ENCODE measurements around the gene CARS1.

CARS1 gene

DNA sequence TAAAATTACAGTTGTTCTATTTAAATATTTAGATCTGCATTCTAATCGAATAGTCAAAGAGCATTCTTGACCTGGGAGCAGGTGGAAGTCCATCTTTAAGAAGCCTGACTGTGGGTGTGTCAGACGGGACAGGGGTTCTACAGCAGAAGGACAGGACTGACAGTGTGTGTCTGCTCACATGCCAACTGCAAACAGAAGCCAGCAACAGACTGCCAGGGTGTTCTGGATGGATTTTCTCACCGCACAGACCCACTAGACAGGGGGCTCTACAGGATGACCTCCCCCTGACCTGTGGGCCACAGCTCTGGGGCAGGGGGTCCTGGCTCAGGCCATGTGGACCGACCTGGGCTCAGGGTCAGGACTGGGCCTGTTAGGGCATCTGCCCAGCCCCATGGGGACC lies 42.3 kb downstream of the CARS1 start:
- Histone ChIP-seq H3K27ac (ENCODE audit: low read depth, low read length) (no peak overlapping the region), H3K9me2 (replicated peaks; ENCODE audit: insufficient read depth, low read length) (no peaks in the 10 kb centered on the region), H3K9me3 (ENCODE audit: insufficient read depth, low read length) (no peaks in the 10 kb centered on the region), H3K4me2 (ENCODE audit: low read depth, low read length, poor library complexity, severe bottlenecking) (no peak overlapping the region), H3K9ac (ENCODE audit: low read length) (no peak overlapping the region), H3K79me2 (ENCODE audit: insufficient read depth, low read length) (no peaks in the 10 kb centered on the region), H3K36me3 (ENCODE audit: low read length) (no peaks in the 10 kb centered on the region; the same call in 1 of the 2 replicates), H3K4me3 (ENCODE audit: insufficient read depth, low read length, poor library complexity, severe bottlenecking) (no peak overlapping the region), H3F3A (ENCODE audit: insufficient read depth) (no peaks in the 10 kb centered on the region), H2AFZ (ENCODE audit: low read depth, low read length, severe bottlenecking) (no peak overlapping the region), H3K27me3 (ENCODE audit: low read length) (no peaks in the 10 kb centered on the region), H4K20me1 (ENCODE audit: low read depth, low read length) (no peaks in the 10 kb centered on the region)
- TF ChIP-seq EZH2phosphoT487 (conservative IDR thresholded peaks at IDR 0.05; ENCODE audit: low read length) = no peak
- TF ChIP-seq, protein P1, sequence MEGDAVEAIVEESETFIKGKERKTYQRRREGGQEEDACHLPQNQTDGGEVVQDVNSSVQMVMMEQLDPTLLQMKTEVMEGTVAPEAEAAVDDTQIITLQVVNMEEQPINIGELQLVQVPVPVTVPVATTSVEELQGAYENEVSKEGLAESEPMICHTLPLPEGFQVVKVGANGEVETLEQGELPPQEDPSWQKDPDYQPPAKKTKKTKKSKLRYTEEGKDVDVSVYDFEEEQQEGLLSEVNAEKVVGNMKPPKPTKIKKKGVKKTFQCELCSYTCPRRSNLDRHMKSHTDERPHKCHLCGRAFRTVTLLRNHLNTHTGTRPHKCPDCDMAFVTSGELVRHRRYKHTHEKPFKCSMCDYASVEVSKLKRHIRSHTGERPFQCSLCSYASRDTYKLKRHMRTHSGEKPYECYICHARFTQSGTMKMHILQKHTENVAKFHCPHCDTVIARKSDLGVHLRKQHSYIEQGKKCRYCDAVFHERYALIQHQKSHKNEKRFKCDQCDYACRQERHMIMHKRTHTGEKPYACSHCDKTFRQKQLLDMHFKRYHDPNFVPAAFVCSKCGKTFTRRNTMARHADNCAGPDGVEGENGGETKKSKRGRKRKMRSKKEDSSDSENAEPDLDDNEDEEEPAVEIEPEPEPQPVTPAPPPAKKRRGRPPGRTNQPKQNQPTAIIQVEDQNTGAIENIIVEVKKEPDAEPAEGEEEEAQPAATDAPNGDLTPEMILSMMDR (IDR thresholded peaks at IDR 0.05; ENCODE audit: insufficient read depth, low read length, poor library complexity, severe bottlenecking) = no peak

DNA sequence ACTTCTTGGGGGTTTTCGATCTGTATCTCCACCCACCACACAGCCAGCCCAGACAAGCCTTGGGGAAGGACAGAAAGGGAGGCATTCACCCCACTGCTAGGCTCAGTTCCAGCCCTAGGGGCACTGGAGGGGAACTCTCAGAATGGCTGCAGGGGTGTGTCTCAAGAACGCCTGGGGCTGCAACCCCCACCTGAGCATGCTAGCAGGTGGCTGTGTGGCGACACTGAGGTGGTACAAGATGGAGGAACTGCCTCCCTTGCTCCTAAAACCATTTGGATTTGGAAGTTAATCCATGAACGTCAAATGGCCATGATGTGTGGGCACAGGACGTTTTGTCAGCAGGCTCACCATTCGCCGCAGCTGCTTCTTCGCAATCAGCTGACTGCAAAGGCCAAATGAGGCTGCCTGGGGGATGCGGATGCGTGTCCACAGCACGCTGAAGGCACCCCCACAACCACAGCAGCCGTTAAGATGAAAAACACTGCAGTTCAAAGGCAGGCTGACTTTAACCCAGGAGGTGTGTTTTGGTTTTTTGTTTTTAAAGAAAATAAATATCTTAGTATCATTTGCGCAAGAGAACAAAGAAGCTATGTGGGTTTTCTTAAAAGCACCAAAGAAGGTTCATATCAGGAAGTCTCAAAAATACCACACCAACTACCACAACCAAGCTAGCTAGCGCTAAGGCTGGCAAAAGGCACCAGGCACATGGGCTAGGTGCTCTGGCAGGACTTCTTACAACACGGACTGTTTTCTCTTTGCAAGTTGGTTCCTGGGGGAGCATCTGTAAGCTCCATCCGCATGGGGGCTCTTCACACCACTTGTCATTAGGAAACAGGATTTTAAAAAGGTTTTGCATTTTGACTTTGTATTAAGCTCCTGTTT lies 42.9 kb downstream of the CARS1 start:
- Histone ChIP-seq H3K9me3 (ENCODE audit: insufficient read depth, low read length) (no peaks in the 10 kb centered on the region), H3K79me2 (ENCODE audit: insufficient read depth, low read length) (no peaks in the 10 kb centered on the region), H2AFZ (ENCODE audit: low read depth, low read length, severe bottlenecking) (no peak overlapping the region), H3K9me2 (replicated peaks; ENCODE audit: insufficient read depth, low read length) (no peaks in the 10 kb centered on the region), H3K27me3 (ENCODE audit: low read length) (no peaks in the 10 kb centered on the region), H3K4me2 (ENCODE audit: low read depth, low read length, poor library complexity, severe bottlenecking) (no peak overlapping the region), H3K4me3 (ENCODE audit: insufficient read depth, low read length, poor library complexity, severe bottlenecking) (no peak overlapping the region), H3K36me3 (ENCODE audit: low read length) (no peaks in the 10 kb centered on the region; the same call in 1 of the 2 replicates), H3K27ac (ENCODE audit: low read depth, low read length) (no peak overlapping the region), H4K20me1 (ENCODE audit: low read depth, low read length) (no peaks in the 10 kb centered on the region), H3K9ac (ENCODE audit: low read length) (no peak overlapping the region), H3F3A (ENCODE audit: insufficient read depth) (no peaks in the 10 kb centered on the region)
- TF ChIP-seq EZH2phosphoT487 (conservative IDR thresholded peaks at IDR 0.05; ENCODE audit: low read length) = no peak
- TF ChIP-seq, protein P1 (IDR thresholded peaks at IDR 0.05; ENCODE audit: insufficient read depth, low read length, poor library complexity, severe bottlenecking) = no peak

DNA sequence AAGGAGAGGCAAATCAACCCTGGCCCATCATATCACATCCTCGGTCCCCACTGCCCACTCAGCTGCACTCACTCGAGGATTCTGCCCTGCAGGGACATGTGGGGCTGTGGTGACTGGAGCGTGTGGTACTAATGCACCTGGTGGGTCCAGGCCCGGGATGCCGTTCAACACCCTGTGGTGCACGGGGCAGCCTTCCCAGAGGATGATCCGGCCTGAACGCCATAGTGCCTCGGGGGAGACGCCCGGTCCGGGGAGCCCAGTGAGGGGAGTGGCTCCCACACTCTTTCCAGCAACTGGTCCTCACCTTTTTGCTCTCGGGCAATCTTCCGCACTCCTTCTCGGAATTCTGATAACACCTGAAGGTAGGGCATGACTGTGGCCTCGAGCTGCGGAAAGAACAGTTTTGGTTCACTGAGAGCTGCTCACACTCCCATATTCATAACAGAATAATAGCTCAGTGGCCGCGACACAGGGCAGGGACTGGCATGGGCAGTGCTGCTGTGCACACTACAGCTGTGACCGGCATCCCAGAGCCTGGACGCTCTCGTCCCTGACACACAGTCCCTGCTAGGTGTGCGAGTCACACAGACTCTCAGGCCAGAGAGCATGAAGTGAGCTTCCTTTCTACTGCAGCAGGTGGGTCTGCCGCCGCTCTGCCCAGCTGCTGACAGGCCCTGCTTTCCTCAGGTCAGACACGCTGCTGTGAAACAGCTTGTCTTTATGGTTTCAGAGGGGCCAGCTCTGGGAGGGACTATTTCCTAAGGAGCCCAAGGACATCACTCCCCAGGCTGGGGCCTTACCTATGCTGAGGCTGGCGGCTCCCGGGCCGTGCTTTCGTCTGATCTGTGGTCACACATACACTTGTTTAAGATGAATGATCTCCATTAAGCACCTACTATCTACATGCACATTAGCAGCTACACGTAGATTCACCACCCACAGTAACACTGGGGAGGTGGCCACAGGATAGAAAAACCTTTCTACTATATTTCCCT lies 45.0 kb downstream of the CARS1 start:
- Histone ChIP-seq H3K9me2 (replicated peaks; ENCODE audit: insufficient read depth, low read length) (no peaks in the 10 kb centered on the region), H3F3A (ENCODE audit: insufficient read depth) (no peaks in the 10 kb centered on the region), H3K4me3 (ENCODE audit: insufficient read depth, low read length, poor library complexity, severe bottlenecking) (no peak overlapping the region), H2AFZ (ENCODE audit: low read depth, low read length, severe bottlenecking) (no peak overlapping the region), H3K36me3 (ENCODE audit: low read length) (no peaks in the 10 kb centered on the region; the same call in 1 of the 2 replicates), H3K27ac (ENCODE audit: low read depth, low read length) (no peak overlapping the region), H3K9me3 (ENCODE audit: insufficient read depth, low read length) (no peaks in the 10 kb centered on the region), H3K79me2 (ENCODE audit: insufficient read depth, low read length) (no peaks in the 10 kb centered on the region), H4K20me1 (ENCODE audit: low read depth, low read length) (no peaks in the 10 kb centered on the region), H3K9ac (ENCODE audit: low read length) (no peak overlapping the region), H3K4me2 (ENCODE audit: low read depth, low read length, poor library complexity, severe bottlenecking) (no peak overlapping the region), H3K27me3 (ENCODE audit: low read length) (no peaks in the 10 kb centered on the region)
- TF ChIP-seq EZH2phosphoT487 (conservative IDR thresholded peaks at IDR 0.05; ENCODE audit: low read length) = no peak
- TF ChIP-seq, protein P1 (IDR thresholded peaks at IDR 0.05; ENCODE audit: insufficient read depth, low read length, poor library complexity, severe bottlenecking) = no peak
